Gastroesophageal sphincter (tissue), 3 donors: Measurements from ENCODE around the gene DDX46.

Source experiments
- POLR2A ChIP-seq, 2 donors: fragments of 450-650 bp; IDR thresholded peaks; one replicate each; pipeline ENCODE4 v1.6.1; 2017; ENCODE audit warnings: antibody characterized with exemption in 2 of 2, mild to moderate bottlenecking in 2 of 2, moderate library complexity in 1 of 2
- TF ChIP-seq, protein P1 (sequence below), 4 experiments: fragments of 200-600 bp in 2 of 4; fragments of 450-650 bp in 2 of 4; sonication (generic) in 1 of 4; IDR thresholded peaks; one replicate each; pipeline ENCODE4 v1.5.1; 2017 to 2019; ENCODE audit warnings: antibody characterized with exemption in 4 of 4, mild to moderate bottlenecking in 2 of 4, moderate library complexity in 2 of 4

DNA sequence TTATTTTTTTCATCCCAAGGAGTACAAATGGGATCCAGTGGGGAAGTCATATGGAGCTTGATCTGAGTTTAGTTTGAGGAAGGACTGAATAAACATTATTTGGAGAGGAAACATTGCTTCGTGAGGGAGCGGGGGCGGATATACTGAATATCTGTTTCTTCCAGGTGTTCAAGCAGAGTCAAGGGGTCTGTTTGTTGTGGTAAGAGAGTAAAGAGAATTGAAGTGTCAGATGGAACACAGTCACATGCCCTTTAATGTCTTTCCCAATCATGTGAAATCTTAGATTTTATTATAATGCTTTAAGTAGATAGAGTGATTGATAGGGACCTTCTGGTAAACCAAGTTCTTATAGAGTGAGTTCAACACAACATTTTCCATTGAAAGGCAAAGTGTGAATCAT, 33.7 kb downstream of the DDX46 start:
- TF ChIP-seq, protein P1, sequence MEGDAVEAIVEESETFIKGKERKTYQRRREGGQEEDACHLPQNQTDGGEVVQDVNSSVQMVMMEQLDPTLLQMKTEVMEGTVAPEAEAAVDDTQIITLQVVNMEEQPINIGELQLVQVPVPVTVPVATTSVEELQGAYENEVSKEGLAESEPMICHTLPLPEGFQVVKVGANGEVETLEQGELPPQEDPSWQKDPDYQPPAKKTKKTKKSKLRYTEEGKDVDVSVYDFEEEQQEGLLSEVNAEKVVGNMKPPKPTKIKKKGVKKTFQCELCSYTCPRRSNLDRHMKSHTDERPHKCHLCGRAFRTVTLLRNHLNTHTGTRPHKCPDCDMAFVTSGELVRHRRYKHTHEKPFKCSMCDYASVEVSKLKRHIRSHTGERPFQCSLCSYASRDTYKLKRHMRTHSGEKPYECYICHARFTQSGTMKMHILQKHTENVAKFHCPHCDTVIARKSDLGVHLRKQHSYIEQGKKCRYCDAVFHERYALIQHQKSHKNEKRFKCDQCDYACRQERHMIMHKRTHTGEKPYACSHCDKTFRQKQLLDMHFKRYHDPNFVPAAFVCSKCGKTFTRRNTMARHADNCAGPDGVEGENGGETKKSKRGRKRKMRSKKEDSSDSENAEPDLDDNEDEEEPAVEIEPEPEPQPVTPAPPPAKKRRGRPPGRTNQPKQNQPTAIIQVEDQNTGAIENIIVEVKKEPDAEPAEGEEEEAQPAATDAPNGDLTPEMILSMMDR (IDR thresholded peaks at IDR 0.05), result no peak
- no peak for TF ChIP-seq POLR2A (IDR thresholded peaks at IDR 0.05)
